Activated T-cell treated with anti-CD3 and anti-CD28 coated beads for 1 hour (primary cell): ENCODE results near the gene GRID1.
"Not testable (repeated sequence)": the region's sequence is repeated elsewhere in the genome, so short reads cannot be mapped to it uniquely, and the experiment has no call there.

ENCODE experiments used
- DNase-seq: peaks from one replicate; pipeline ENCODE4 v3.0.0-alpha.2; 2020; ENCODE audit warnings: low read depth

Gene GRID1

DNA sequence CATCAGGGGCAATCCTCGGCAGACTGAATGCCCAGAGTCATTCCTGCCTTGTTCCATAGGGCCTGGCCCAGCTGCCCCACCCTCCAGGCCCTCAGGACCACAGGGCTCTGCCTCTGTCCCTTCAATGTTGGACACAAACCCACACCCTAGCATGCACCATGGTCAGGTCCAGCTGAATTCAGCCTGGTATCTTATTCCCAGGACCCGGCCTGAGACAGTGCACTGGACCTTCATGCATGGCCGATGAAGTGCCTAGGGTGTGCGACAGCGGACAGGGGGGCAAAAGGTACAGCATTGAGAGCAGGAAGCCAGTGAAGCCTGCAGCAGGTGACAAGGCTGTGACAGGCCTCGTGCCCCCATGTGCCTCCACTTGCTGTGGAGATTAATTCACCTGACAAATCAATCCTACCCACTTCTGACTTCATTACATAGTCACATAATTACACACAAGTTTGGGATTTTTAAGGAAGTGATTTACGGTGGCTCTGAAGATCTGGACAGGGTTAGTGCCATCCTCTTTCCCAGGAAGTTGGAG lies 261.9 kb downstream of the GRID1 start:
- DNase-seq = no peak

- no peak for DNase-seq
These were observed 262.4 kb downstream of the GRID1 start for GRCh38 chr10:86104156-86104555.

GRCh38 chr10:86103391-86104101 lies 263.0 kb downstream of the GRID1 start:
- DNase-seq = no peak

- no peak for DNase-seq
These were observed 264.1 kb downstream of the GRID1 start for GRCh38 chr10:86102451-86102850.

GRCh38 chr10:86102031-86102430 lies 264.6 kb downstream of the GRID1 start:
- no peak for DNase-seq

GRCh38 chr10:86100581-86101061 lies 266.0 kb downstream of the GRID1 start:
- DNase-seq = no peak

GRCh38 chr10:86099542-86100334 lies 266.9 kb downstream of the GRID1 start:
- no peak for DNase-seq

GRCh38 chr10:86098187-86098881 lies 268.3 kb downstream of the GRID1 start:
- no peak for DNase-seq

GRCh38 chr10:86095061-86095460 lies 271.5 kb downstream of the GRID1 start:
- DNase-seq = not testable (repeated sequence)

- DNase-seq = not testable (repeated sequence)
These were observed 274.3 kb downstream of the GRID1 start for GRCh38 chr10:86092311-86092710.

DNA sequence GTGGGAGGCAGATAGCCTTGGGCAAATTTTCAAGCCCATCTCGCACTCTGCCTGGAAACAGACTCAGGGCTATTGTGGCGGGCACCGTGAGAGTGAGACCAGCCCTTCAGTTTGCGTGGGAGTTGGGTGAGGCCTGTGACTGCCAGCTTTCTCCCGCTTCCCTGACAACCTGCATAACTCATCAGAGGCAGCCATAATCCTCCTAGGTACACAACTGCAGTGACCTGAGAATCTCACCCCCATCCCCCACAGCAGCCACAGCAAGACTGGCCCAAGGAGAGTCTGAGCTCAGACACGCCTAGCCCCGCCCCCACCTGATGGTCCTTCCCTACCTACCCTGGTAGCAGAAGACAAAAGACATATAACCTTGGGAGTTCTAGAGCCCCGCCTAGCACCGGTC lies 275.4 kb downstream of the GRID1 start:
- no peak for DNase-seq

- DNase-seq = no peak
These were observed 275.8 kb downstream of the GRID1 start for GRCh38 chr10:86090807-86091206.

DNA sequence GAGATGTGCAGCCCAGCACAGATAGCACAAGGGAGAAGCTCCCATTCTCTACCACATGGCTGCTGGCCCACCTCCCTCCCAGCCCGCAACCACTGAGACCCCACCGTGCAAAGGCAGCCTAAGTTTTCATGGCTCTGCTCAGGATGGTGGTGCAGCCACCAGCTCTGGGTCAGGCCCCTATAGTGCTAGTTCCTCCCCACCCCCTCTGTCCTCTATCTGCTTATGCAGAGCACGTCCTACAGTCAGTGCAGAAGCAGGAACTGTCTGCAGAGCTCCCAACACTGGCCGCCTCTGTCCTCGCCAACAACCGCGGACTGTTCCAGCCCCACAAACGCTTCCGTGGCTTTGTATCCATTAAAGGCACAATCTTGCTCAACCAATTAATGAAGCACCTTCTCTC lies 278.9 kb downstream of the GRID1 start:
- DNase-seq = no peak

GRCh38 chr10:86086418-86086817 lies 280.2 kb downstream of the GRID1 start:
- no peak for DNase-seq

DNA sequence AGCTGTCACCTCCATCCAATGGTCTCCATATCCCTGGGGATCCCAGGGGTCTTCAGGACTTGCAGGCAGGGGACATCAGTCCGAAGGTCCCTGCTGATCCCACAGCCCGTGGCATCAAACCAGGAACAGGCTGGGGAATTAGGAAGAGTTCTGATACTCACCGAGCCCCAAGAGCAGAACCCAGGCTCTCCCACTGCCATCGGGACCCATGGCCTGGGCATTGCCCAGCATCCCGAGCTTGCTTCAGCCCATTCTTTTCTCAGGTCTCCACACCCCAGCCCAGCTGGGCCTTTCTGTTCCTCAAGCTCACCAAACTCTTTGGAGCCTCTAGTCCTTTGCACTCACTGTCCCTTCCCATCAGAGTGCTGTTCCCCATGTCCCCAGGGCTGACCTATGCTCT lies 280.9 kb downstream of the GRID1 start:
- no peak for DNase-seq

GRCh38 chr10:86085136-86085535 lies 281.5 kb downstream of the GRID1 start:
- no peak for DNase-seq

- no peak for DNase-seq
These were observed 282.0 kb downstream of the GRID1 start for GRCh38 chr10:86084585-86084984.

GRCh38 chr10:86083664-86084175 lies 282.9 kb downstream of the GRID1 start:
- DNase-seq = no peak

GRCh38 chr10:86083206-86083605 lies 283.4 kb downstream of the GRID1 start:
- no peak for DNase-seq

- DNase-seq = no peak
These were observed 284.0 kb downstream of the GRID1 start for GRCh38 chr10:86082556-86082955.

GRCh38 chr10:86079088-86079487 lies 287.5 kb downstream of the GRID1 start:
- DNase-seq = no peak

DNA sequence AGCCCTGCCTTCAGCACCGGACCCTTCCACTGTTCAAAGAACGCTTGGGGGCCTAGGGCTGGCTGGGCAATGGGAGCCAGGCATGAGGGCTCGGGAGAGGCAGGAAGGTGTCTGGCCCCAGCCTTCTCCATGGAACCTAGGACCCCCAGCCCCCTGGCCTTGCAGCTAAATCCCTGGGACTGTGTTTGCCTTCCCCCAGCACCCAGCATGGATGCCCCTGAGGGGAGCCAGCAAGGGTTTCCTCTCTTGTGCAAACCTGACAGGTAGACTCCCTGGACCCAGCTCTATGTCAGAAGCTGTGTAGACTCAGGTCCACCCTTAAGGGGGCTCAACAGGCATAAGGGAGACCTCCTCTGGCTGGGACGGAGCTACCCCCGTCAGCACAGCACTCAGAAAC lies 288.0 kb downstream of the GRID1 start:
- DNase-seq = no peak
